Measurements from ENCODE around the gene ARHGAP27. TPM values are rescaled to one million over a fixed set of nuclear protein-coding genes. Genes with fewer than 3 reads are reported as not detected.

ARHGAP27 gene
- total RNA-seq, 1 experiment from 2014 or later: 12.9 TPM

GRCh38 chr17:45380046-45380765, 52.5 kb downstream of the ARHGAP27 start (continued):
- TF ChIP-seq ARID4B (CRISPR knock-in tag; IDR thresholded peaks at IDR 0.05; ENCODE audit: borderline replicate concordance) (no peak), TP53 (CRISPR knock-in tag; IDR thresholded peaks at IDR 0.05) (no peak), ZNF423 (CRISPR knock-in tag; IDR thresholded peaks at IDR 0.05) (no peak)

GRCh38 chr17:45377401-45377800, 55.3 kb downstream of the ARHGAP27 start:
- H3K4me1 Mint-ChIP-seq: peaks cover 31% of the 10 kb centered on the region
- H3K36me3 Mint-ChIP-seq: no peaks in the 10 kb centered on the region
- ChIA-PET CTCF (interaction anchor here (0.6 to 3.1 kb wide), 4 partner anchors 9 to 107 kb away, joined by 3 to 12 read pairs (median 4); no protein-coding TSS in a partner anchor), POLR2A (no interaction called here)
- DNase-seq (ENCODE audit: low spot score) (no peak), ATAC-seq (no peak)
- H3K27ac Mint-ChIP-seq: no peak overlapping the region; the same call in 1 of the 2 replicates
- no peak for TF ChIP-seq EMX1 (CRISPR knock-in tag; IDR thresholded peaks at IDR 0.05)
- no peak for TF ChIP-seq AFF4 (CRISPR knock-in tag; IDR thresholded peaks at IDR 0.05; ENCODE audit: borderline replicate concordance)
- TF ChIP-seq RELA (CRISPR knock-in tag; IDR thresholded peaks at IDR 0.05; ENCODE audit: borderline replicate concordance): no peak
- no peak for TF ChIP-seq JAZF1 (CRISPR knock-in tag; IDR thresholded peaks at IDR 0.05)
- no peak for TF ChIP-seq ATF1 (CRISPR knock-in tag; IDR thresholded peaks at IDR 0.05)
- TF ChIP-seq ZNF138 (CRISPR knock-in tag; conservative IDR thresholded peaks at IDR 0.05): no peak
- no peak for TF ChIP-seq ZNF671 (CRISPR knock-in tag; IDR thresholded peaks at IDR 0.05)
- no peak for TF ChIP-seq E2F1 (CRISPR knock-in tag; IDR thresholded peaks at IDR 0.05)
- TF ChIP-seq OVOL2 (CRISPR knock-in tag; IDR thresholded peaks at IDR 0.05; ENCODE audit: borderline replicate concordance): no peak
- no peak for TF ChIP-seq GRHL2 (CRISPR knock-in tag; IDR thresholded peaks at IDR 0.05; ENCODE audit: insufficient replicate concordance, severe bottlenecking)
- no peak for TF ChIP-seq ZNF121 (CRISPR knock-in tag; IDR thresholded peaks at IDR 0.05)
- TF ChIP-seq ZBTB21 (CRISPR knock-in tag; IDR thresholded peaks at IDR 0.05; ENCODE audit: borderline replicate concordance): no peak
- no peak for TF ChIP-seq ZBTB43 (CRISPR knock-in tag; IDR thresholded peaks at IDR 0.05)
- no peak for TF ChIP-seq MLX (CRISPR knock-in tag; IDR thresholded peaks at IDR 0.05)
- no peak for TF ChIP-seq MAX (CRISPR knock-in tag; IDR thresholded peaks at IDR 0.05)
- TF ChIP-seq SMAD3 (CRISPR knock-in tag; IDR thresholded peaks at IDR 0.05; ENCODE audit: borderline replicate concordance): no peak
- H3K4me3 Mint-ChIP-seq: no peak overlapping the region
- H3K9me3 Mint-ChIP-seq: 0 out of 2 replicates have a peak, but pooled peaks cover 3% of the 10 kb centered on the region
- H3K27me3 Mint-ChIP-seq (ENCODE audit: low read depth): peaks cover 10% of the 10 kb centered on the region

All from WTC11 (cell line).